ENCODE results near the gene ZBTB38. TPM values are rescaled to one million over a fixed set of nuclear protein-coding genes. Genes with fewer than 3 reads are reported as not detected.

The ZBTB38 gene
- total RNA-seq, 4 donors from 2014 or later: 70.1 to 133 (median 108) TPM

DNA sequence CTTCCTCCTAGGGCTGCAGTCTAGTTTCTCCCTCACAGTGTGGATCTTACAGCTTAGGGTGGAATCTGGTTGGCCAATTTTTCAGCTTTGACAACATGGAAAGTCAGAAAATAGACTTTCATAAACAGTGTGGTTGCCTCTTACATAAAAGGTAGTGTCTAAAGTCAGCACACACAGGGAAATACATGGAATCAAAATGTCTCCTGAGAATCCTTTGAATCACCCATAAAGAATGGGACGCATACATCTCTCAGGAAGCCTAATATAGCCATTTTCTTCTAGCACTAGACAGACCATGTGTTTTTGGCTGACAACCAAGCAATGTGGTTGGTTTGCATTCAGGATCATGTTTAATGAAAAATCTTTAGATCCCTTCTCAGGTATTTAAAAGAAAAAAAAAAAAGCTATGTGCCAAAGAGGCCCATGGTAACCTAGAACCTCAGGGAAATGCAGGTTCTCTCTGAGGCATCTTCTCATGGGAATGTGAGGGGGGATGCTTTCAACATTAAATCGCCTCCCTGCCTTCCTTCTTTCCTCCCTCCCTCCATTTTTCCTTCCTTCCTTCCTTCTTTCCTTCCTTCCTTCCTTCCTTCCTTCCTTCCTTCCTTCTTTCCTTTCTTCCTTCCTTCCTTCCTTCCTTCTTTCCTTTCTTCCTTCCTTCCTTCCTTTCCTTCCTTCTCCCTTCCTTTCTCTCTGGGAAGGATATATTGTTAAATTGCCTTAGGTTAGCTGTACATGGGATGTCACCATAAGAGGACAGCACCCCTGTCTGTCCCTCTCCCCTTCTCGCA, 34.3 kb upstream of the ZBTB38 start:
- TF ChIP-seq, protein P1, sequence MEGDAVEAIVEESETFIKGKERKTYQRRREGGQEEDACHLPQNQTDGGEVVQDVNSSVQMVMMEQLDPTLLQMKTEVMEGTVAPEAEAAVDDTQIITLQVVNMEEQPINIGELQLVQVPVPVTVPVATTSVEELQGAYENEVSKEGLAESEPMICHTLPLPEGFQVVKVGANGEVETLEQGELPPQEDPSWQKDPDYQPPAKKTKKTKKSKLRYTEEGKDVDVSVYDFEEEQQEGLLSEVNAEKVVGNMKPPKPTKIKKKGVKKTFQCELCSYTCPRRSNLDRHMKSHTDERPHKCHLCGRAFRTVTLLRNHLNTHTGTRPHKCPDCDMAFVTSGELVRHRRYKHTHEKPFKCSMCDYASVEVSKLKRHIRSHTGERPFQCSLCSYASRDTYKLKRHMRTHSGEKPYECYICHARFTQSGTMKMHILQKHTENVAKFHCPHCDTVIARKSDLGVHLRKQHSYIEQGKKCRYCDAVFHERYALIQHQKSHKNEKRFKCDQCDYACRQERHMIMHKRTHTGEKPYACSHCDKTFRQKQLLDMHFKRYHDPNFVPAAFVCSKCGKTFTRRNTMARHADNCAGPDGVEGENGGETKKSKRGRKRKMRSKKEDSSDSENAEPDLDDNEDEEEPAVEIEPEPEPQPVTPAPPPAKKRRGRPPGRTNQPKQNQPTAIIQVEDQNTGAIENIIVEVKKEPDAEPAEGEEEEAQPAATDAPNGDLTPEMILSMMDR (IDR thresholded peaks at IDR 0.05): no peak
- no peak for DNase-seq (ENCODE audit: low spot score)
- no peak for ATAC-seq (ENCODE audit: low FRiP score)

DNA sequence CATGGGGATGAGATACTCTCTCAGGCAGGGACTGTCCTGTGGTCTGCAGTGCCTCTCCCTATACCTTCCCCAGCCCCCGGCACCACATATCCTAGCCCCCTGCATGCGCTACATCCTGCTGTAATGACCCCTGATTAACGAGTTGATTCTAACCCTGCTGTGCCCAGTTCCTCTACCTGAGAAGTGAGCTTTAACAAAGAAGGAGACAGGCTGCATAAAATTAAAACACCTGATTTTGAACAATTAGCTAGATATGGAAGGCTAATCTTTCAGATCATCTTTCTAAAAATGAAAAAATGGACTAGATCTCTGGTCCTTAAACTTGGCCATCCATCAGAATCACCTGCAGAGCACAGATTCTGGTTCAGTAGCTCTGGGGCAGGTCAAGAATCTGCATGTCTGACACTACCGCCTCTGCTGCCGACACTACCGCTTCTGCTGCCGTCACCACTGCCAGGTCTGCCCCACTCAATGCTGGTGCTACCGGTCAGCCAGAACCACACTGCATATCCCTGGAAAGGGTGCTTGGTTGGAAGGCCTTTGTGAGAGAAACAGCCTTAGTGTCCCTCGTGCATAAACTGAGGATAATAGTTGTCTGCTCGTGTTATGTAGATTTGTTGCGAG, 33.6 kb upstream of the ZBTB38 start:
- ATAC-seq (ENCODE audit: low FRiP score): no peak
- no peak for DNase-seq (ENCODE audit: low spot score)
- TF ChIP-seq, protein P1 (IDR thresholded peaks at IDR 0.05): no peak

DNA sequence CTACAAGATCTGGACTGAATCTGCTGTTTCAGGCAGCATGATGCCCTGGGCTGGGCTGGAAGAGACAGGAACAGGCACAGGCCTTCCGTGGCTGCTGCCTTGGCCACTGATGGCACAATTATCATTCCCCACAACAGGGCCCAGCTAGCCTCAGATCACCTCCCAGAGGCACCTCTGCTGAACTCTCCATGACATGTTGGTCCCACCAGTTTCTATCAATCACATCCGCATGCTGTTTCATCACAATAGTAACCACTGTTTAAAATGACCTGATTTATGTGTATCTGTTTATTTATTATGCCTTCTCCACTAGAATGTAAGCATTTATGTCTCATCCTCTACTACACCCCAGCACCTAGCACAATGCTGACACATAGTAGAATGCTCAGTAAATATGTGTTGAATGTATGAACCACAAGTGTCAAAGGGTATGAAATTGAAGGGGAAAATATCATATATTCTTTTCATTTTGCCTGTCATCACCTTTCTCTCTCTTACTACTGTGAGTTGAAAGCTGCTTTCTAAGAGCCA, 32.7 kb upstream of the ZBTB38 start:
- ATAC-seq (ENCODE audit: low FRiP score) (no peak), DNase-seq (ENCODE audit: low spot score) (no peak)
- TF ChIP-seq, protein P1 (IDR thresholded peaks at IDR 0.05): no peak

DNA sequence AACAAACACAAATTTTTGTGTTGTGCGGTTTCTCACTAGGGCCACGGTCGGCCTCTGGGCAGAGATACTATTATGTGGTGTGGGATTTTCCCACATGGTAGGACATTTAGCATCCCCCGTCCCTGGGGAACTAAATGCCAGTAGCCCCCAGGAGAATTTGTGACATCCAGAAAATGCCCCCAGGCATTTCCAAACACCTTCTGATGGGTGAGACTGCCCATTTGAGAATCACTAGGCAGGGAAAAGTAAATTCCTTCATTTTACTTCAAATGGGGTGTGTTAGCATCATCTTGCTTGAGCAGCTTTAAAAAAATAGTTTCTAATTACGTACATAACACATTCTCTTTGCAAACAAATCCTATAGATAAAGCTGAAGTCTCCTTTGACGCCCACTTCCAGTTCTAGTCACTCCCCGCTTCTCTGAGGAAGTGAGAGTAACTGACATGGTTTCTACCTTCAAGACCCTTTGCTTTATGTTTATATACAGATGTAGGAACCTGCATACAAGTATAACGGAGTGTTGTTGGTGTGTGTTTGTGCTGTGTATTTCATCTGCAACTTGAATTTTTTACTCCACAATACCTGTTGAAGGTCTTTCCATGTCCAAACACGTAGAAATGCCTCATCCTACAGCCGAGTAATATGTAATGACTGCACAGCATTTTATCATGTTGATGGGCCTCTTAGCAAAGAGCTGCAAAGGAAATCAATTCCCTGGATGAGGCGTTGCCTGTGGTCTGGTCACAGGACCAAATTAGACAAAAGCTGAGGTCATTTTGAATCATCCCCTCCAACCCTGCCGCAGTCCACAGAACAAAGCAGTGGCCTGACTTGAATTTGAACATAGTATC, 31.4 kb upstream of the ZBTB38 start:
- ATAC-seq (ENCODE audit: low FRiP score) (no peak), DNase-seq (ENCODE audit: low spot score) (no peak)
- TF ChIP-seq, protein P1 (IDR thresholded peaks at IDR 0.05): no peak

DNA sequence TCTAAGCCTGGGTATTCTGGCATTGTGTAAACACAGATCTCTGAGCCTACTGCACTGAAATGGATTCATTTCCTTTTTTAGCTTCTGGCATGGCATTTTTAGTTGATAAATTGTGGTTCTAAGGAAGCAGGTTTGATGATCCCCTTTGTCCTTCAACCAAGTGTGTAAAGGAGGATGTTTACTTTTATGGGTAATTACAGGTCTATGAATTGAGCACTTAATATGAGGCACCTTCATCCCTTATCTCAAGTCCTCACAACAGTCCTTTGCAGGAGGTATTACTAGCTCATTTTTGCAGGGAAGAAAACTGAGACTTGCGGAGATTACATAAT, 30.8 kb upstream of the ZBTB38 start:
- no peak for ATAC-seq (ENCODE audit: low FRiP score)
- DNase-seq (ENCODE audit: low spot score): no peak
- TF ChIP-seq, protein P1 (IDR thresholded peaks at IDR 0.05): no peak

DNA sequence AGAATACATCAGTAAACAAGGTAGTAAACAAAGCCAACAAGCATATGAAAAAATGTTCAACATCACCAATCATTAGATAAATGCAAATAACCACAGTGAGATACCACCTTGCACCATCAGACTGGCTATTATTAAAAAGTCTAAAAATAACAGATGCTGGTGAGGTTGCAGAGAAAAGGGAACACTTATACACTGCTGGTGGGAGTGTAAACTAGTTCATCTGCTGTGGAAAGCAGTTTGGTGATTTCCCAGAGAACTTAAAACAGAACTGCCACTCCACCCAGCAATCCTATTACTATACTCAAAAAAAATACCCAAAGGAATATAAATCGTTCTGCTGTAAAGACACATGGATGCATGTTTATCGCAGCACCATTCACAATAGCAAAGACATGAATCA, 30.3 kb upstream of the ZBTB38 start:
- TF ChIP-seq, protein P1 (IDR thresholded peaks at IDR 0.05): no peak
- ATAC-seq (ENCODE audit: low FRiP score): no peak

More for the DNA sequence above, 30.3 kb upstream of the ZBTB38 start:
- no peak for DNase-seq (ENCODE audit: low spot score)
